ENCODE data around the gene SLC9C2.

DNA sequence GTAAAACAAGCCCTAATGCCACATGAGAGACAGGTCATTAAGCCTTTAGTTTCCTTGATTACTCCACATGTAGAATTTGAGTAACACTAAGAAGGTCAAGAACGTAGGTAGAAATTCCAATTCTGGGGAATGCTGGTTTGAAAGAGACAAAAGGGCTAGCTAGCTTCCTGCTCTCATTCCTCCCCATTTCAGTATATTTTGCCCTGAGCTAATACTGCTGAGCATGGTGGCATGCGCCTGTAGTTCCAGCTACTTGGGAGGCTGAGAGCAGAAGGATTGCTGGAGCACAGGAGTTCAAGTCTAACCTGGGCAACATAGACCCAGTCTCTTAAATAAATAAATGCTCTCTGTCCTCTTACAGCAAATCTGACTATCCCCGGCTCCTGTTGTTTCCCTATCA is 112.9 kb downstream of the SLC9C2 start:
- TF ChIP-seq CTCF (conservative IDR thresholded peaks at IDR 0.05 in 1 of 2, IDR thresholded peaks at IDR 0.05 in 1 of 2; ENCODE audit: low read depth in 1 of 2, low read length in 2 of 2) (no peak), EZH2 (IDR thresholded peaks at IDR 0.05; ENCODE audit: low read length, missing control alignments) (no peak)
